K562 (cell line): ENCODE results near the gene PRSS50. TPM values are rescaled to one million over a fixed set of nuclear protein-coding genes. Genes with fewer than 3 reads are reported as not detected.

Experiments
- ATAC-seq: fragments of 200-7000 bp; cut with Tn5 transposase; 3 replicates; pipeline ENCODE4 v1.9.1; 2020; ENCODE audit warnings: moderate library complexity
- BruUV-seq: library from RNA; stranded (reverse); fragments of 400-500 nt; replicated peaks from 2 replicates; lab custom pipeline; 2021; lab: Mats Ljungman, UMichigan
- CTCF ChIA-PET: fragments of 300-600 bp; formaldehyde crosslinking; extraction: SDS; loops from one replicate; lab custom pipeline; 2021; ENCODE audit warnings: low intra/inter-chr PET ratio; lab: Yijun Ruan, JAX
- POLR2A ChIA-PET: fragments of 300-600, 350-650 bp; sonication (Branson Sonifier 250); formaldehyde crosslinking; extraction: SDS; loops from one replicate; lab custom pipeline; 2021; ENCODE audit warnings: antibody characterized with exemption, inconsistent platforms; lab: Yijun Ruan, JAX
- DNase-seq, 4 experiments: peaks; one replicate each; pipeline versions ENCODE4 v3.0.0 to v3.0.0-alpha.2; 2011 to 2018; ENCODE audit warnings: low spot score in 3 of 4, mixed read lengths in 3 of 4; ENCODE audit errors: extremely low read depth in 1 of 4
- FAIRE-seq: peaks from 2 replicates; lab custom pipeline; 2011; peaks lifted over from hg19 to GRCh38; lab: Jason Lieb, UNC
- H2AFZ ChIP-seq: 2 replicates; pipeline ENCODE4 v1.6.0; 2011; ENCODE audit warnings: low read depth, low read length, control low read depth, inconsistent platforms
- H3K27ac ChIP-seq: fragments of 200-600 bp; 3 replicates; pipeline ENCODE4 v1.8.0; 2011; ENCODE audit warnings: low read depth, mild to moderate bottlenecking, control low read depth, inconsistent platforms, low read length, moderate library complexity, mixed read lengths; ENCODE audit errors: extremely low read depth
- H3K27me3 ChIP-seq, 2 experiments: fragments of 300-600 bp in 1 of 2; 2 replicates in 1 of 2; 3 replicates in 1 of 2; pipeline versions ENCODE4 v1.6.0 to v1.8.0; 2011; ENCODE audit warnings: inconsistent platforms in 2 of 2, low read length in 2 of 2, mild to moderate bottlenecking in 1 of 2, mixed read lengths in 1 of 2, moderate library complexity in 1 of 2; ENCODE audit not compliant: control insufficient read depth in 2 of 2, insufficient read depth in 2 of 2
- H3K36me3 ChIP-seq: fragments of 300-600 bp; 3 replicates; pipeline ENCODE4 v1.8.0; 2011; ENCODE audit warnings: mild to moderate bottlenecking, low read length, inconsistent platforms; ENCODE audit not compliant: control insufficient read depth, insufficient read depth
- H3K4me1 ChIP-seq, 2 experiments: fragments of 200-600 bp in 1 of 2; replicated peaks in 1 of 2; 2 replicates in 1 of 2; 3 replicates in 1 of 2; pipeline versions ENCODE4 v1.5.1 to v1.8.0; 2011; ENCODE audit warnings: inconsistent platforms in 2 of 2, low read length in 2 of 2, mild to moderate bottlenecking in 1 of 2, mixed read lengths in 1 of 2, moderate library complexity in 1 of 2; ENCODE audit not compliant: control insufficient read depth in 2 of 2, insufficient read depth in 2 of 2
- H3K4me2 ChIP-seq: 2 replicates; pipeline ENCODE4 v1.6.1; 2011; ENCODE audit warnings: low read length, control low read depth, inconsistent platforms, mixed read lengths; ENCODE audit not compliant: insufficient read depth
- H3K4me3 ChIP-seq: fragments of 200-600 bp; sonication (generic), shearing (Covaris generic); 2 replicates; pipeline ENCODE4 v1.5.1; 2016; ENCODE audit warnings: control low read depth, inconsistent platforms
- H3K79me2 ChIP-seq: fragments of 200-600 bp; 3 replicates; pipeline ENCODE4 v1.8.0; 2011; ENCODE audit warnings: low read length, inconsistent platforms; ENCODE audit not compliant: control insufficient read depth, insufficient read depth
- H3K9ac ChIP-seq, 2 experiments: 2 replicates each; pipeline versions ENCODE4 v1.6.0 to v1.6.1; 2011; ENCODE audit warnings: low read depth in 2 of 2, low read length in 2 of 2, control low read depth in 1 of 2, inconsistent platforms in 1 of 2, mild to moderate bottlenecking in 1 of 2, mixed read lengths in 1 of 2; ENCODE audit not compliant: insufficient read depth in 1 of 2
- H3K9me1 ChIP-seq: one replicate; pipeline ENCODE4 v1.6.0; 2011; ENCODE audit warnings: inconsistent platforms, mild to moderate bottlenecking, low read length, moderate library complexity; ENCODE audit not compliant: control insufficient read depth, insufficient read depth
- H3K9me3 ChIP-seq: replicated peaks from 2 replicates; pipeline ENCODE4 v1.5.1; 2011; ENCODE audit warnings: low read depth, low read length, inconsistent platforms; ENCODE audit not compliant: control insufficient read depth, insufficient read depth
- H4K20me1 ChIP-seq: replicated peaks from 2 replicates; pipeline ENCODE4 v1.6.1; 2011; ENCODE audit warnings: low read length, inconsistent platforms, mixed read lengths; ENCODE audit not compliant: control insufficient read depth, insufficient read depth
- ATF7 ChIP-seq: fragments of 450-650 bp; IDR thresholded peaks from 2 replicates; pipeline ENCODE4 v1.7.1; 2014; ENCODE audit warnings: mild to moderate bottlenecking, moderate library complexity
- CTBP1 ChIP-seq: fragments of 450-650 bp; IDR thresholded peaks from 2 replicates; pipeline ENCODE4 v1.6.1; 2016; ENCODE audit warnings: borderline replicate concordance
- FOS ChIP-seq: IDR thresholded peaks from 3 replicates; pipeline ENCODE4 v1.6.1; 2011; ENCODE audit not compliant: insufficient read length; ENCODE audit errors: extremely low read depth
- GTF3C2 ChIP-seq: IDR thresholded peaks from 3 replicates; pipeline ENCODE4 v1.6.1; 2011; ENCODE audit warnings: borderline replicate concordance, mild to moderate bottlenecking, moderate library complexity; ENCODE audit not compliant: insufficient read length; ENCODE audit errors: extremely low read depth
- NFE2 ChIP-seq: IDR thresholded peaks from 2 replicates; pipeline ENCODE4 v1.6.1; 2014; ENCODE audit warnings: antibody characterized with exemption, low read depth
- NFIC ChIP-seq: fragments of 450-650 bp; IDR thresholded peaks from 2 replicates; pipeline ENCODE4 v1.6.1; 2017; ENCODE audit warnings: mild to moderate bottlenecking, inconsistent platforms
- SMAD1 ChIP-seq: fragments of 150-350 bp; IDR thresholded peaks from 2 replicates; pipeline ENCODE4 v1.6.1; 2014; ENCODE audit warnings: low read length, low read depth; ENCODE audit not compliant: partially characterized antibody
- TCF15 ChIP-seq: fragments of 250-450 bp; sonication (Bioruptor Pico); IDR thresholded peaks from 2 replicates; pipeline ENCODE4 v1.8.0; 2022; ENCODE audit warnings: moderate library complexity, mild to moderate bottlenecking, inconsistent platforms
- TRIM24 ChIP-seq, 2 experiments: fragments of 450-650 bp; IDR thresholded peaks; 2 replicates each; pipeline ENCODE4 v1.6.1; 2016
- ZNF324 ChIP-seq: fragments of 250-450 bp; sonication (Bioruptor Pico); IDR thresholded peaks from 2 replicates; pipeline ENCODE4 v1.4.0; 2020; ENCODE audit warnings: mild to moderate bottlenecking
- ZNF518B ChIP-seq: fragments of 250-450 bp; sonication (Bioruptor Pico); IDR thresholded peaks from 2 replicates; pipeline ENCODE4 v1.5.0; 2021; ENCODE audit warnings: mild to moderate bottlenecking, moderate library complexity
- ZNF696 ChIP-seq: fragments of 250-450 bp; sonication (Bioruptor Pico); conservative IDR thresholded peaks from 2 replicates; pipeline ENCODE4 v1.4.0; 2020; ENCODE audit warnings: mild to moderate bottlenecking, moderate library complexity
- whole genome bisulfite sequencing: fragments of 100-300 bp; shearing (Covaris generic); methylation state at CpG from one replicate; pipeline ENCODE4 v1.1.6; 2016; ENCODE audit warnings: low coverage, mixed read lengths; ENCODE audit not compliant: insufficient coverage; ENCODE audit errors: missing lambda C conversion rate; 5-methylcytosine and 5-hydroxymethylcytosine counted together
- in situ Hi-C: fragments of 300-500 bp; cut with MboI; formaldehyde crosslinking; loops from 4 replicates; pipeline ENCODE4 v1.15.0; 2018; ENCODE audit warnings: inconsistent platforms, mixed read lengths
- intact Hi-C: fragments of 100-400 bp; cut with micrococcal nuclease; formaldehyde crosslinking; loops from 2 replicates; pipeline ENCODE4 v1.14.2; 2022
- polyA plus RNA-seq, 8 experiments: library from polyadenylated mRNA; depleted of rRNA in 4 of 8; stranded (reverse) in 5 of 8; unstranded in 3 of 8; fragments of >200 nt; fragmentation: Nextera tagmentation in 2 of 8; fragmentation: Illumina TruSeq in 1 of 8; extraction: Ambion mirVana in 2 of 8; extraction: Trizol in 1 of 8; gene quantifications; 2 replicates each; pipeline versions ENCODE4 v1.2.1 to v1.2.3, GENCODE V29; 2011 to 2014; ENCODE audit warnings: inconsistent platforms in 1 of 8, missing spikeins in 1 of 8
- total RNA-seq, 7 experiments: library from RNA; depleted of rRNA in 6 of 7; stranded (reverse); fragments of >200 nt in 6 of 7; fragmentation: Illumina TruSeq in 2 of 7; extraction: Trizol in 2 of 7; gene quantifications; 2 replicates each; pipeline versions ENCODE4 v1.2.1 to v1.2.3, GENCODE V29; 2011 to 2021; ENCODE audit warnings: low replicate concordance in 1 of 7

PRSS50 gene
- total and polyA plus RNA-seq, 9 of the 15 experiments (the other 6 are each of a cell fraction or from before 2014, with no cell fraction given): 0.01 TPM; not detected in 8

GRCh38 chr3:46714728-46715506 is 2.8 kb downstream of the PRSS50 start (continued):
- no peak for TF ChIP-seq SMAD1

GRCh38 chr3:46713898-46714552 is 3.6 kb downstream of the PRSS50 start:
- H3K4me2 ChIP-seq: no peak overlapping the region
- no TSS peak for BruUV-seq
- H3K4me1 ChIP-seq: peaks cover 0 to 10% of the 10 kb centered on the region in 2 experiments; a peak in 1 of 5 replicates
- CTCF ChIA-PET: interaction anchor here (1.0 kb wide), 1 partner anchor 181 kb away, joined by 3 read pairs; no protein-coding TSS in a partner anchor
- in situ Hi-C loops (loop anchor here (10.0 kb wide), 1 partner anchor 641 kb away; no protein-coding TSS in a partner anchor), intact Hi-C loops (no loop called here)
- no peak for ATAC-seq
- H3K4me3 ChIP-seq: no peak overlapping the region
- FAIRE-seq: no peak
- H3K9me1 ChIP-seq: no peaks in the 10 kb centered on the region
- no peak overlapping the region for H2AFZ ChIP-seq
- no peaks in the 10 kb centered on the region for H3K79me2 ChIP-seq
- WGBS: 6% methylated on average over 22 of the region's 22 CpGs
- H3K9me3 ChIP-seq: no peaks in the 10 kb centered on the region
- no peak overlapping the region for H3K27ac ChIP-seq
- 0 out of 4 replicates have a peak overlapping the region, but pooled peaks of 1 of the 2 experiments have one; percentile 2 for H3K9ac ChIP-seq
- no peaks in the 10 kb centered on the region for H3K36me3 ChIP-seq
- peaks cover 8% of the 10 kb centered on the region for H4K20me1 ChIP-seq
- no peak for DNase-seq
- H3K27me3 ChIP-seq: peaks cover 19 to 65% of the 10 kb centered on the region in 2 experiments
- POLR2A ChIA-PET: interaction anchor here (1.2 to 1.5 kb wide), 2 partner anchors 13 to 16 kb away, joined by 3 to 5 read pairs; no protein-coding TSS in a partner anchor
- TF ChIP-seq ATF7: no peak
- no peak for TF ChIP-seq ZNF324 (CRISPR knock-in tag)
- TF ChIP-seq ZNF518B (CRISPR knock-in tag): no peak
- no peak for TF ChIP-seq FOS
- no peak for TF ChIP-seq ZNF696
- TF ChIP-seq CTBP1: no peak
- no peak for TF ChIP-seq TCF15 (CRISPR knock-in tag)
- no peak for TF ChIP-seq GTF3C2
- TF ChIP-seq NFE2: no peak
- no peak for TF ChIP-seq TRIM24 (IDR thresholded peaks at IDR 0.05)
- no peak for TF ChIP-seq NFIC
